Measurements from ENCODE around the gene GRIN2C. TPM values are rescaled to one million over a fixed set of nuclear protein-coding genes. Genes with fewer than 3 reads are reported as not detected.

Gene GRIN2C
- total RNA-seq, 3 donors from 2014 or later (not counting 1 experiment from before 2014, with no cell fraction given), result not detected

- no peak overlapping the region for H3K27ac ChIP-seq (ENCODE audit: low read length)
- DNase-seq, result no peak
- Mint-ChIP-seq H3K4me1 (peaks cover 26 to 34% of the 10 kb centered on the region in 2 donors), H3K27ac (no peak overlapping the region), H3K27me3 (ENCODE audit: low read depth in 2 of 2) (no peaks in the 10 kb centered on the region), H3K36me3 (no peaks in the 10 kb centered on the region), H3K4me3 (no peak overlapping the region), H3K9me3 (no peaks in the 10 kb centered on the region)
- H3K27me3 ChIP-seq (ENCODE audit: control insufficient read depth, insufficient read depth, low read length), result no peaks in the 10 kb centered on the region
- H3K36me3 ChIP-seq (ENCODE audit: control insufficient read depth, insufficient read depth, low read length), result no peaks in the 10 kb centered on the region
- WGBS (ENCODE audit: insufficient coverage), result 92% methylated on average over 6 of the region's 6 CpGs
- no peak for ATAC-seq
- no peak overlapping the region for H3K4me3 ChIP-seq (ENCODE audit: low read length)
- peaks cover 20% of the 10 kb centered on the region for H3K4me1 ChIP-seq (ENCODE audit: control insufficient read depth, insufficient read depth, low read length)
- H3K9me3 ChIP-seq (ENCODE audit: control insufficient read depth, insufficient read depth, low read length), result no peaks in the 10 kb centered on the region
- intact Hi-C loops (cut with micrococcal nuclease), result no loop called here
- no peak for TF ChIP-seq CTCF (IDR thresholded peaks at IDR 0.05)
Observed at GRCh38 chr17:74868908-74869255, 9.2 kb upstream of the GRIN2C start.

- Histone ChIP-seq H3K9me3 (ENCODE audit: control insufficient read depth, insufficient read depth, low read length) (no peaks in the 10 kb centered on the region), H3K36me3 (ENCODE audit: control insufficient read depth, insufficient read depth, low read length) (no peaks in the 10 kb centered on the region), H3K4me3 (ENCODE audit: low read length) (no peak overlapping the region), H3K27ac (ENCODE audit: low read length) (no peak overlapping the region), H3K27me3 (ENCODE audit: control insufficient read depth, insufficient read depth, low read length) (no peaks in the 10 kb centered on the region), H3K4me1 (ENCODE audit: control insufficient read depth, insufficient read depth, low read length) (peaks cover 15% of the 10 kb centered on the region)
- H3K4me3 Mint-ChIP-seq, result no peak overlapping the region
- H3K4me1 Mint-ChIP-seq, result peaks cover 21 to 29% of the 10 kb centered on the region in 2 donors
- no peak for TF ChIP-seq CTCF (IDR thresholded peaks at IDR 0.05)
- H3K27me3 Mint-ChIP-seq (ENCODE audit: low read depth in 2 of 2), result peaks cover 0 to 5% of the 10 kb centered on the region in 2 donors
- ATAC-seq (no peak), DNase-seq (no peak)
- intact Hi-C loops (cut with micrococcal nuclease), result no loop called here
- 90% methylated on average over 12 of the region's 12 CpGs for WGBS (ENCODE audit: insufficient coverage)
- no peak overlapping the region for H3K27ac Mint-ChIP-seq
- no peaks in the 10 kb centered on the region for H3K9me3 Mint-ChIP-seq
- no peaks in the 10 kb centered on the region for H3K36me3 Mint-ChIP-seq
Observed at GRCh38 chr17:74868251-74868907, 8.7 kb upstream of the GRIN2C start.

- Mint-ChIP-seq H3K36me3 (no peaks in the 10 kb centered on the region), H3K27me3 (ENCODE audit: low read depth in 2 of 2) (peaks cover 0 to 13% of the 10 kb centered on the region in 2 donors), H3K4me1 (peaks cover 6 to 16% of the 10 kb centered on the region in 2 donors), H3K4me3 (no peak overlapping the region), H3K27ac (no peak overlapping the region), H3K9me3 (no peaks in the 10 kb centered on the region)
- H3K4me1 ChIP-seq (ENCODE audit: control insufficient read depth, insufficient read depth, low read length), result peaks cover 12% of the 10 kb centered on the region
- no peak overlapping the region for H3K4me3 ChIP-seq (ENCODE audit: low read length)
- DNase-seq, result no peak
- TF ChIP-seq CTCF (IDR thresholded peaks at IDR 0.05), result no peak
- no peaks in the 10 kb centered on the region for H3K36me3 ChIP-seq (ENCODE audit: control insufficient read depth, insufficient read depth, low read length)
- intact Hi-C loops (cut with micrococcal nuclease), result no loop called here
- WGBS (ENCODE audit: insufficient coverage), result 86% methylated on average over 19 of the region's 19 CpGs
- H3K9me3 ChIP-seq (ENCODE audit: control insufficient read depth, insufficient read depth, low read length), result no peaks in the 10 kb centered on the region
- ATAC-seq, result no peak
- peaks cover 6% of the 10 kb centered on the region for H3K27me3 ChIP-seq (ENCODE audit: control insufficient read depth, insufficient read depth, low read length)
- H3K27ac ChIP-seq (ENCODE audit: low read length), result no peak overlapping the region
Observed at GRCh38 chr17:74866198-74866835, 6.6 kb upstream of the GRIN2C start.

Data from natural killer cell (primary cell).